Measurements from ENCODE around the gene TET1. TPM values are rescaled to one million over a fixed set of nuclear protein-coding genes. Genes with fewer than 3 reads are reported as not detected.

The TET1 gene
- total RNA-seq, 1 donor from 2014 or later, result 67.3 TPM

GRCh38 chr10:68566955-68567354, 6.8 kb downstream of the TET1 start:
- no peak overlapping the region for H2AFZ ChIP-seq (replicated peaks)
- H4K20me1 ChIP-seq (ENCODE audit: low read depth), result peaks cover 85% of the 10 kb centered on the region
- Mint-ChIP-seq H3K9me3 (no peaks in the 10 kb centered on the region), H3K27me3 (ENCODE audit: insufficient read depth, low read depth) (peaks cover 4% of the 10 kb centered on the region), H3K4me3 (no peak overlapping the region), H3K27ac (peak overlapping the region; percentile 25), H3K36me3 (peaks cover 15% of the 10 kb centered on the region), H3K4me1 (peaks cover 42% of the 10 kb centered on the region)
- no peak for DNase-seq (ENCODE audit: low spot score)
- no peak overlapping the region for H3K27ac ChIP-seq
- peaks cover 12% of the 10 kb centered on the region for H3F3A ChIP-seq (ENCODE audit: low read depth)
- no peaks in the 10 kb centered on the region for H3K27me3 ChIP-seq
- no peak overlapping the region for H3K4me3 ChIP-seq
- no peaks in the 10 kb centered on the region for H3K9me3 ChIP-seq (ENCODE audit: low read depth)
- no peak overlapping the region for H3K4me2 ChIP-seq
- peaks cover 100% of the 10 kb centered on the region for H3K79me2 ChIP-seq (ENCODE audit: low read depth)
- no peak for TF ChIP-seq EZH2phosphoT487 (IDR thresholded peaks at IDR 0.05)
- no peak for TF ChIP-seq EZH2 (IDR thresholded peaks at IDR 0.05)
- TF ChIP-seq CTCF (IDR thresholded peaks at IDR 0.05), result no peak
- H3K36me3 ChIP-seq, result no peaks in the 10 kb centered on the region
- peaks cover 23% of the 10 kb centered on the region for H3K4me1 ChIP-seq
- no peak overlapping the region for H3K9ac ChIP-seq

- Histone ChIP-seq H3K9ac (no peak overlapping the region), H3K36me3 (peaks cover 11% of the 10 kb centered on the region), H3K79me2 (ENCODE audit: low read depth) (peaks cover 97% of the 10 kb centered on the region), H3K4me2 (no peak overlapping the region), H3F3A (ENCODE audit: low read depth) (peaks cover 2% of the 10 kb centered on the region), H2AFZ (replicated peaks) (no peak overlapping the region), H3K27me3 (no peaks in the 10 kb centered on the region), H3K9me3 (ENCODE audit: low read depth) (no peaks in the 10 kb centered on the region), H3K4me3 (no peak overlapping the region), H4K20me1 (ENCODE audit: low read depth) (peaks cover 77% of the 10 kb centered on the region), H3K4me1 (no peaks in the 10 kb centered on the region), H3K27ac (no peak overlapping the region)
- Mint-ChIP-seq H3K4me3 (no peak overlapping the region), H3K9me3 (no peaks in the 10 kb centered on the region), H3K36me3 (peaks cover 28% of the 10 kb centered on the region), H3K27me3 (ENCODE audit: insufficient read depth, low read depth) (peaks cover 2% of the 10 kb centered on the region), H3K4me1 (no peaks in the 10 kb centered on the region), H3K27ac (no peak overlapping the region)
- no peak for DNase-seq (ENCODE audit: low spot score)
- no peak for TF ChIP-seq EZH2phosphoT487 (IDR thresholded peaks at IDR 0.05)
Observed at GRCh38 chr10:68572151-68572550, 12.0 kb downstream of the TET1 start.

GRCh38 chr10:68574051-68574450, 13.9 kb downstream of the TET1 start:
- Histone ChIP-seq H3F3A (ENCODE audit: low read depth) (peaks cover 2% of the 10 kb centered on the region), H3K79me2 (ENCODE audit: low read depth) (peaks cover 97% of the 10 kb centered on the region), H2AFZ (replicated peaks) (no peak overlapping the region), H3K4me1 (no peaks in the 10 kb centered on the region), H3K4me3 (no peak overlapping the region), H3K9ac (no peak overlapping the region), H3K4me2 (no peak overlapping the region), H3K27me3 (no peaks in the 10 kb centered on the region), H3K27ac (no peak overlapping the region), H3K36me3 (peaks cover 11% of the 10 kb centered on the region), H4K20me1 (ENCODE audit: low read depth) (peaks cover 77% of the 10 kb centered on the region), H3K9me3 (ENCODE audit: low read depth) (no peaks in the 10 kb centered on the region)
- Mint-ChIP-seq H3K4me1 (no peaks in the 10 kb centered on the region), H3K27me3 (ENCODE audit: insufficient read depth, low read depth) (peaks cover 2% of the 10 kb centered on the region), H3K9me3 (no peaks in the 10 kb centered on the region), H3K27ac (no peak overlapping the region), H3K36me3 (peaks cover 24% of the 10 kb centered on the region), H3K4me3 (no peak overlapping the region)
- DNase-seq (ENCODE audit: low spot score), result no peak
- no peak for TF ChIP-seq CTCF (IDR thresholded peaks at IDR 0.05)
- TF ChIP-seq EZH2 (IDR thresholded peaks at IDR 0.05), result no peak
- TF ChIP-seq EZH2phosphoT487 (IDR thresholded peaks at IDR 0.05), result no peak

- Mint-ChIP-seq H3K36me3 (peaks cover 27% of the 10 kb centered on the region), H3K9me3 (no peaks in the 10 kb centered on the region), H3K4me3 (no peak overlapping the region), H3K4me1 (no peaks in the 10 kb centered on the region), H3K27ac (no peak overlapping the region), H3K27me3 (ENCODE audit: insufficient read depth, low read depth) (no peaks in the 10 kb centered on the region)
- Histone ChIP-seq H2AFZ (replicated peaks) (no peak overlapping the region), H3K9ac (no peak overlapping the region), H3K9me3 (ENCODE audit: low read depth) (no peaks in the 10 kb centered on the region), H4K20me1 (ENCODE audit: low read depth) (peaks cover 77% of the 10 kb centered on the region), H3K4me2 (no peak overlapping the region), H3K4me3 (no peak overlapping the region), H3K27ac (no peak overlapping the region), H3K79me2 (ENCODE audit: low read depth) (peaks cover 97% of the 10 kb centered on the region), H3K36me3 (peaks cover 11% of the 10 kb centered on the region), H3K27me3 (no peaks in the 10 kb centered on the region), H3F3A (ENCODE audit: low read depth) (peaks cover 2% of the 10 kb centered on the region), H3K4me1 (no peaks in the 10 kb centered on the region)
- DNase-seq (ENCODE audit: low spot score), result peak; percentile 36
- TF ChIP-seq CTCF (IDR thresholded peaks at IDR 0.05), result peak; percentile 44
- TF ChIP-seq EZH2 (IDR thresholded peaks at IDR 0.05), result no peak
- no peak for TF ChIP-seq EZH2phosphoT487 (IDR thresholded peaks at IDR 0.05)
Observed at GRCh38 chr10:68576118-68576517, 16.0 kb downstream of the TET1 start.
